CD4-positive, alpha-beta memory T cell (primary cell): ENCODE data around the gene PTPRG. TPM values are rescaled to one million over a fixed set of nuclear protein-coding genes. Genes with fewer than 3 reads are reported as not detected.
"Not testable (repeated sequence)": the region's sequence is repeated elsewhere in the genome, so short reads cannot be mapped to it uniquely, and the experiment has no call there.

Experiments
- CTCF ChIA-PET: fragments of 350-600 bp; sonication (Branson Sonifier 250); formaldehyde crosslinking; loops from one replicate; lab custom pipeline; 2021; ENCODE audit warnings: inconsistent platforms; ENCODE audit not compliant: partially characterized antibody; lab: Charles Lee
- POLR2A ChIA-PET: fragments of 350-600 bp; sonication (Branson Sonifier 250); formaldehyde crosslinking; loops from one replicate; lab custom pipeline; 2021; ENCODE audit not compliant: partially characterized antibody; lab: Charles Lee
- DNase-seq, 5 donors: peaks; one replicate each; pipeline versions ENCODE4 v3.0.0 to v3.0.0-alpha.2; 2020 to 2022; ENCODE audit warnings: mixed read lengths in 1 of 5
- H3K27ac ChIP-seq: one replicate; pipeline ENCODE4 v1.7.0; 2013; ENCODE audit warnings: low read depth, low read length
- H3K27me3 ChIP-seq: 2 replicates; pipeline ENCODE4 v1.7.0; 2013; ENCODE audit warnings: mild to moderate bottlenecking, low read length, moderate library complexity; ENCODE audit not compliant: insufficient read depth
- H3K36me3 ChIP-seq: 2 replicates; pipeline ENCODE4 v1.7.0; 2013; ENCODE audit warnings: mild to moderate bottlenecking, low read length, moderate library complexity; ENCODE audit not compliant: insufficient read depth
- H3K4me1 ChIP-seq: 2 replicates; pipeline ENCODE4 v1.7.0; 2013; ENCODE audit warnings: mild to moderate bottlenecking, low read length, moderate library complexity; ENCODE audit not compliant: insufficient read depth
- H3K4me3 ChIP-seq, 2 donors: one replicate each; pipeline ENCODE4 v1.7.0; 2013; ENCODE audit warnings: low read length in 2 of 2, mild to moderate bottlenecking in 1 of 2
- H3K9me3 ChIP-seq, 2 donors: one replicate each; pipeline ENCODE4 v1.7.0; 2013; ENCODE audit warnings: low read length in 2 of 2, control low read depth in 1 of 2; ENCODE audit not compliant: control insufficient read depth in 1 of 2
- H3K27ac Mint-ChIP-seq, 7 donors: one replicate each; pipeline ENCODE4 v1.8.0; 2020 to 2021; ENCODE audit warnings: mixed read lengths in 7 of 7, mild to moderate bottlenecking in 6 of 7, inconsistent platforms in 3 of 7, moderate library complexity in 3 of 7
- H3K27me3 Mint-ChIP-seq, 2 donors: one replicate each; pipeline ENCODE4 v1.8.0; 2020 to 2021; ENCODE audit warnings: mixed read lengths in 2 of 2
- H3K36me3 Mint-ChIP-seq, 2 donors: one replicate each; pipeline ENCODE4 v1.8.0; 2020 to 2021; ENCODE audit warnings: mixed read lengths in 2 of 2, inconsistent platforms in 1 of 2, mild to moderate bottlenecking in 1 of 2
- H3K4me1 Mint-ChIP-seq, 4 donors: one replicate each; pipeline ENCODE4 v1.8.0; 2020 to 2021; ENCODE audit warnings: mixed read lengths in 4 of 4, mild to moderate bottlenecking in 1 of 4
- H3K4me3 Mint-ChIP-seq, 8 donors: one replicate each; pipeline ENCODE4 v1.8.0; 2020 to 2021; ENCODE audit warnings: mixed read lengths in 8 of 8, mild to moderate bottlenecking in 7 of 8, moderate library complexity in 6 of 8, inconsistent platforms in 3 of 8
- H3K9me3 Mint-ChIP-seq, 8 donors: one replicate each; pipeline ENCODE4 v1.8.0; 2020 to 2021; ENCODE audit warnings: mixed read lengths in 8 of 8, mild to moderate bottlenecking in 5 of 8, inconsistent platforms in 3 of 8, moderate library complexity in 1 of 8
- intact Hi-C: fragments of 100-400 bp; cut with micrococcal nuclease; formaldehyde crosslinking; loops from one replicate; pipeline ENCODE4 v1.15.1; 2023
- polyA plus RNA-seq, 2 donors: library from polyadenylated mRNA; unstranded; fragments of 300-500 nt; fragmentation: Illumina TruSeq; gene quantifications; one replicate each; pipeline ENCODE4 v1.2.3, GENCODE V29; 2021
- total RNA-seq, 2 experiments: library from RNA; stranded (reverse); gene quantifications; one replicate each; pipeline ENCODE4 v1.2.3, GENCODE V29; 2021

Gene PTPRG
- total and polyA plus RNA-seq, 4 experiments from 2014 or later = not detected

DNA sequence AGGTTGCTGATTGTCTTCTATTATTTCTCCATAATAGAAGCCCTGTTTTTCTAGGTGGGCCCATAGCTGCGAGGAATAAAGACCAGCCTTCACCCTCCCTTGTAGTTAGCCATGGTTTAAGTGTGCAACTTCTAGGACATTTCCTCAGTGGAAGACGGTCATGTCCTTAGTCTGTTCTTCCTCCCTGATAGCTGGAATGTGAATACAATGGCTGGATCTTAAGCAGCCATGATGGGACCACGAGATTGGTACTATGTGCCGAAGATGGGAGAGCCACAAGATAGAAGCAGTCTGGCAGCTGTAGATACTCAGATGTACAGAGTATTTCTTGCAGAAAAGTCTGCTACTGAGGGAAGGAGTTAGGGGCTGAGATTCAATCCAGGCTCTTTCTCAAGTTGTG lies 152.9 kb downstream of the PTPRG start:
- intact Hi-C loops = no loop called here
- CTCF ChIA-PET = no interaction called here
- no peaks in the 10 kb centered on the region for H3K4me1 ChIP-seq
- no peaks in the 10 kb centered on the region for H3K27me3 Mint-ChIP-seq
- H3K27ac ChIP-seq = no peak overlapping the region
- no peaks in the 10 kb centered on the region for H3K36me3 ChIP-seq
- no peak overlapping the region for H3K4me3 Mint-ChIP-seq
- no peaks in the 10 kb centered on the region for H3K36me3 Mint-ChIP-seq
- DNase-seq = no peak
- POLR2A ChIA-PET = no interaction called here
- H3K4me1 Mint-ChIP-seq = no peaks in the 10 kb centered on the region
- peaks cover 2 to 8% (median 5%) of the 10 kb centered on the region in 8 donors for H3K9me3 Mint-ChIP-seq
- no peak overlapping the region for H3K27ac Mint-ChIP-seq
- H3K9me3 ChIP-seq = no peaks in the 10 kb centered on the region
- H3K4me3 ChIP-seq = no peak overlapping the region
- no peaks in the 10 kb centered on the region for H3K27me3 ChIP-seq

DNA sequence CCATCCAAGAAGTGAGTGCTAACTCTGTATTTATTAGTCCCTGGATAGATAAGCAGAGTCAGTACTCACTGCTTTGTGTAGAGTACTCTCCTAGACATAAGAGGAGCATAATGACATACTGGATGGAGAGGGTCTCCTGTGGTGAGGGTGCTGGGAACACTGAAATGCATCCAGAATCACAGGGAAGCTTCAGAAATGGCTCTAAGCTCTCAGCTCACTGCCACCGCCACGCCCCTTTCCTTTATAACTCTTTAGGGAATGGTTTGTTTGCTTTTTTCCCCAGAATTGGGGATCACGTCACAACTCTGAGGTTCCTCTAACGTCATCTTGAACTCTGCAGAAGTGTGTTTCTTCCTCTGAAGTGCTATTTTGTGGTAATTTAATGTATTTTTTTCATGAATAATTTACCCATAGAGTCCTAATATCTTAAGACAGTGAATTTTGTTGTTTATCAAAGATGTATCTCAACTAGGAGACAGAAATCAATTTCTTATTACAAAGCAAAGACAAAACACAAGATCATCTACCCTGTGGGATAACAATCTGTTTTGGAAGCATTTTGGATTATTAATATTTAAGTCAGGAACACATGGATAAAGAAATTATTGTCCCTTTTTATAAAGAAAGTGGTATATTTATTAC lies 154.6 kb downstream of the PTPRG start:
- H3K27ac ChIP-seq = no peak overlapping the region
- H3K4me3 ChIP-seq = no peak overlapping the region
- H3K36me3 Mint-ChIP-seq = no peaks in the 10 kb centered on the region
- no peak overlapping the region for H3K4me3 Mint-ChIP-seq
- no peaks in the 10 kb centered on the region for H3K4me1 ChIP-seq
- ChIA-PET CTCF (no interaction called here), POLR2A (no interaction called here)
- no peaks in the 10 kb centered on the region for H3K27me3 ChIP-seq
- H3K36me3 ChIP-seq = no peaks in the 10 kb centered on the region
- no peak for DNase-seq
- intact Hi-C loops = no loop called here
- no peaks in the 10 kb centered on the region for H3K4me1 Mint-ChIP-seq
- H3K27ac Mint-ChIP-seq = no peak overlapping the region
- peaks cover 0 to 2% of the 10 kb centered on the region in 2 donors for H3K27me3 Mint-ChIP-seq
- H3K9me3 ChIP-seq = no peaks in the 10 kb centered on the region
- H3K9me3 Mint-ChIP-seq = peaks cover 2 to 8% (median 5%) of the 10 kb centered on the region in 8 donors

DNA sequence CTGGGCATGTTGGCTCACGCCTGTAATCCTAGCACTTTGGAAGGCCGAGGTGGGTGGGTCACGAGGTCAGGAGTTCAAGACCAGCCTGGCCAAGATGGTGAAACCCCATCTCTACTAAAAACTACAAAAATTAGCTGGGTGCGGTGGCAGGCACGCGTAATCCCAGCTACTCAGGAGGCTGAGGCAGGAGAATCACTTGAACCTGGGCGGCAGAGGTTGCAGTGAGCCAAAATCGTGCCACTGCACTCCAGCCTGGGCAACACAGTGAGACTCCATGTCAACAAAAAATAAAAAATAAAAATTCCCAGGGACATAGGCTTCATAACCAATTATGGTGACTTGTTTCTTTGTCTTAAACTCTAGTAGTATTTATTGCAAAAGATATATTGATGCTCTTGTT lies 155.3 kb downstream of the PTPRG start:
- H3K27ac Mint-ChIP-seq, H3K4me1 ChIP-seq, H3K9me3 Mint-ChIP-seq, H3K9me3 ChIP-seq, H3K27ac ChIP-seq, intact Hi-C loops, H3K27me3 Mint-ChIP-seq, H3K36me3 Mint-ChIP-seq, H3K36me3 ChIP-seq, H3K4me1 Mint-ChIP-seq, H3K4me3 Mint-ChIP-seq, H3K27me3 ChIP-seq, POLR2A ChIA-PET, CTCF ChIA-PET, H3K4me3 ChIP-seq, DNase-seq: not testable (repeated sequence)

DNA sequence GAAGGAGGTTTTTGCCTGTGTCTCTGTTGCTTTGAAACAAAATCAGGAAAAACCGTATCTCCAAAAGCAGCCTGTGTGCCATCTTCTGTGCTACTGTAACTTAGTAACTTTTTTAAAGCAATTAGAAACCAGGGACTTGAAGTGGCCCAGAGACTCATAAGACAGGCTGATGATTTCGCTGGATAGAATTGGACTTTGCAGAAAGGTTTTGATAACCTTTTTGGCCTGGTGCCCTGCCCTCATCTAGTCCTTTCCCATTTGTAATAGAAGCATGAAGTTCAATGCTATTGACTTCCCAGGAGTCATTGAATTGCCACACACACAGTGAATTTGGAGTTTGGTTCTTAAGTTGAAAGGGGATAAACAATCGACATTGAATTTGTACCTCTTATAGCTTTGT lies 157.2 kb downstream of the PTPRG start:
- ChIA-PET POLR2A (no interaction called here), CTCF (no interaction called here)
- no peak overlapping the region for H3K27ac Mint-ChIP-seq
- no peaks in the 10 kb centered on the region for H3K27me3 ChIP-seq
- no peak overlapping the region for H3K4me3 ChIP-seq
- H3K27ac ChIP-seq = no peak overlapping the region
- no peaks in the 10 kb centered on the region for H3K4me1 Mint-ChIP-seq
- H3K36me3 ChIP-seq = no peaks in the 10 kb centered on the region
- H3K4me3 Mint-ChIP-seq = no peak overlapping the region
- no peaks in the 10 kb centered on the region for H3K9me3 ChIP-seq
- peaks cover 0 to 9% (median 3%) of the 10 kb centered on the region in 8 donors for H3K9me3 Mint-ChIP-seq
- DNase-seq = no peak
- no peaks in the 10 kb centered on the region for H3K36me3 Mint-ChIP-seq
- intact Hi-C loops = no loop called here
- H3K27me3 Mint-ChIP-seq = peaks cover 0 to 2% of the 10 kb centered on the region in 2 donors
- H3K4me1 ChIP-seq = no peaks in the 10 kb centered on the region

DNA sequence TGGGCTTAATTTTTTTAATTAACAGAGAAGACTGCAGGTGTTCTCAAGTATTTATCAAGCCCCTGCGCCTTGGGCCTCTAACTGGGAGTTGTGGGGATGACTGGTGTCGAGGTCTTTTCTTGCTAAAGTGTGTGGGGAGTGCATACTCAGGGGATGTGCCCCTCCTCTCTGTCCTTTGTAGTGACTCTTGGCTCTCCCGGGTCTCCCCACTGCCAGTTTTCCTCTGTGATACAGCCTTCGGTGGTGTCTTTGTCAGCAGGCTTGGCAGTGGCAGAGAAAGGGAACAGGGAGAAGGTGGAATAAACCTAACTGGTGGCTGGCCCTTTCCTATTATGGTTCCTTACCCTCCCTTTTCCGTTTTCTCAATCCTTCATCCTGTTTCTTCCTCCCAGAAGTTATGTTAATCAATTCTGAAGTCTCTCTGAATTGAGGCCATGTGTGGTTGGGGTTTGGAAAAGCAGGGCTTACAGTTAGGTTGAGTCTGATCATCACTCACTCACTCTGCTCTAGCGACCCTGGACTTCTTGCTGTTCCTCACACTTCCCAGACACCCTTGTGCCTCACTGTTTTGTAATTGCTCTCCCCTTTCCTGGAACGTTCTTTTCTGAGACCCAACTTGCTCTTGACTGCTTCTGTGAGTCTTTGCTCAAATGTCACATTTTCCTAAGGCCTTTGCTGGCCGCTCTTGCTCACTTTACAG lies 158.1 kb downstream of the PTPRG start:
- intact Hi-C loops = no loop called here
- Histone ChIP-seq H3K27ac (no peak overlapping the region), H3K27me3 (no peaks in the 10 kb centered on the region), H3K4me3 (no peak overlapping the region), H3K9me3 (no peaks in the 10 kb centered on the region), H3K36me3 (no peaks in the 10 kb centered on the region), H3K4me1 (no peaks in the 10 kb centered on the region)
- Mint-ChIP-seq H3K4me1 (no peaks in the 10 kb centered on the region), H3K27me3 (peaks cover 0 to 2% of the 10 kb centered on the region in 2 donors), H3K4me3 (no peak overlapping the region), H3K36me3 (no peaks in the 10 kb centered on the region), H3K27ac (no peak overlapping the region), H3K9me3 (peaks cover 0 to 5% (median under 1%) of the 10 kb centered on the region in 8 donors)
- POLR2A ChIA-PET = no interaction called here
- DNase-seq = no peak
- CTCF ChIA-PET = no interaction called here

DNA sequence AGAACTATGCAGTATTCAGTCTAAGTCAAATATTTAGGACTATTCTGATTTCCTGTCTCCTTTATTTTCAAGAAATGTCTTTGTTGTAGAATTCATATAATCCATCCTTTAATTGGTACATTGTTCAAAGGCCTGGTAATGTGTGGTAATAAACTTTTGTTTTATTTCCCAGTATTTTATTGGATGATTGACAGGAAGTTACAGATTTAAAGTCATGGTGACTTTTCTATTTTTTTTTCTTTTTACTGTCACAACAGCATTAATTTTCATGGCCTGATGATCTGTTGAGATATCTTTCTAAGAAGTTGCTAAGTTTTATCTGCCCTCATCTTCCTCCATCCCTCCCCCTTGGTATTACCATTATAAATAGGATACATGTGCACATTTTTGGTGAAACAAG lies 161.7 kb downstream of the PTPRG start:
- no peak for DNase-seq
- H3K27ac Mint-ChIP-seq = no peak overlapping the region
- H3K27me3 Mint-ChIP-seq = peaks cover 0 to 2% of the 10 kb centered on the region in 2 donors
- no peaks in the 10 kb centered on the region for H3K9me3 ChIP-seq
- no peak overlapping the region for H3K27ac ChIP-seq
- ChIA-PET POLR2A (no interaction called here), CTCF (no interaction called here)
- H3K4me1 ChIP-seq = no peaks in the 10 kb centered on the region
- H3K36me3 Mint-ChIP-seq = no peaks in the 10 kb centered on the region
- intact Hi-C loops = no loop called here
- H3K27me3 ChIP-seq = no peaks in the 10 kb centered on the region
- no peaks in the 10 kb centered on the region for H3K36me3 ChIP-seq
- H3K9me3 Mint-ChIP-seq = peaks cover 0 to 5% (median under 1%) of the 10 kb centered on the region in 8 donors
- no peak overlapping the region for H3K4me3 Mint-ChIP-seq
- no peak overlapping the region for H3K4me3 ChIP-seq
- H3K4me1 Mint-ChIP-seq = no peaks in the 10 kb centered on the region

DNA sequence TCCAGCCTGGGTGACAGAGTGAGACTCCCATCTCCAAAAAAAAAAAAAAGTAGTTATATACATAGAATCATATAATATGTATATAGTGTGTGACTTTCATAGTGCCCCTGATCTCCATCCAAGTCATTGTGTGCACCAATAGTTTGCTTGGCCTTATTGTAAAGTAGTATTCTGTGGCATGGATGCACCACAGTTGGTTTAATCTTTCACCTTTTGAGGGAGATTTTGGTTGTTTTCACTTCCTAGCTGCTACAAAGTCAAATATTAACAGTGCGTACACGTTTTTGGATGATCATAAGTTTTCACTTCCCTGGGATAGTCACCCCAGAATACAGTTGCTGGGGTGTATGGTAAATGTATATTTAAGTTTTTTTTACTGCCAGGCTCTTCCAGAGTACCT lies 162.8 kb downstream of the PTPRG start:
- CTCF ChIA-PET = no interaction called here
- no peaks in the 10 kb centered on the region for H3K4me1 Mint-ChIP-seq

More for the DNA sequence above, 162.8 kb downstream of the PTPRG start:
- Histone ChIP-seq H3K4me3 (no peak overlapping the region), H3K36me3 (no peaks in the 10 kb centered on the region), H3K4me1 (no peaks in the 10 kb centered on the region), H3K27me3 (no peaks in the 10 kb centered on the region), H3K27ac (no peak overlapping the region), H3K9me3 (no peaks in the 10 kb centered on the region)
- no peak overlapping the region for H3K27ac Mint-ChIP-seq
- no peak overlapping the region for H3K4me3 Mint-ChIP-seq
- peaks cover 0 to 2% of the 10 kb centered on the region in 2 donors for H3K27me3 Mint-ChIP-seq
- DNase-seq = no peak
- H3K36me3 Mint-ChIP-seq = no peaks in the 10 kb centered on the region
- POLR2A ChIA-PET = no interaction called here
- intact Hi-C loops = no loop called here
- peaks cover 0 to 6% (median under 1%) of the 10 kb centered on the region in 8 donors for H3K9me3 Mint-ChIP-seq
